Stimulated activated CD4-positive, alpha-beta T cell treated with anti-CD3 and anti-CD28 coated beads, Interleukin-15, amount 100 ng/mL, for 48 hours (primary cell): Measurements from ENCODE around the gene MRPL18.

Experiments
- DNase-seq, 2 donors: peaks; one replicate each; pipeline ENCODE4 v3.0.0-alpha.2; 2020; ENCODE audit warnings: low read depth in 2 of 2

The MRPL18 gene

GRCh38 chr6:159842035-159842434, 51.8 kb downstream of the MRPL18 start:
- no peak for DNase-seq

GRCh38 chr6:159844737-159845645, 54.7 kb downstream of the MRPL18 start:
- no peak for DNase-seq
